HG02943 (cell line): Measurements from ENCODE around the gene GID8.

Source experiments
- ATAC-seq: cut with Tn5 transposase; IDR thresholded peaks from one replicate; pipeline ENCODE4 v1.9.1; 2021; ENCODE audit warnings: mild to moderate bottlenecking, low read depth, moderate library complexity; ENCODE audit not compliant: unreplicated experiment

The GID8 gene

GRCh38 chr20:62901891-62902290 is 36.1 kb upstream of the GID8 start:
- no peak for ATAC-seq

- ATAC-seq, result no peak
These were observed 34.9 kb upstream of the GID8 start for GRCh38 chr20:62902926-62903615.

GRCh38 chr20:62905536-62906117 is 32.3 kb upstream of the GID8 start:
- ATAC-seq, result no peak

GRCh38 chr20:62906209-62906608 is 31.7 kb upstream of the GID8 start:
- ATAC-seq, result no peak

GRCh38 chr20:62906647-62907375 is 31.1 kb upstream of the GID8 start:
- ATAC-seq, result no peak

DNA sequence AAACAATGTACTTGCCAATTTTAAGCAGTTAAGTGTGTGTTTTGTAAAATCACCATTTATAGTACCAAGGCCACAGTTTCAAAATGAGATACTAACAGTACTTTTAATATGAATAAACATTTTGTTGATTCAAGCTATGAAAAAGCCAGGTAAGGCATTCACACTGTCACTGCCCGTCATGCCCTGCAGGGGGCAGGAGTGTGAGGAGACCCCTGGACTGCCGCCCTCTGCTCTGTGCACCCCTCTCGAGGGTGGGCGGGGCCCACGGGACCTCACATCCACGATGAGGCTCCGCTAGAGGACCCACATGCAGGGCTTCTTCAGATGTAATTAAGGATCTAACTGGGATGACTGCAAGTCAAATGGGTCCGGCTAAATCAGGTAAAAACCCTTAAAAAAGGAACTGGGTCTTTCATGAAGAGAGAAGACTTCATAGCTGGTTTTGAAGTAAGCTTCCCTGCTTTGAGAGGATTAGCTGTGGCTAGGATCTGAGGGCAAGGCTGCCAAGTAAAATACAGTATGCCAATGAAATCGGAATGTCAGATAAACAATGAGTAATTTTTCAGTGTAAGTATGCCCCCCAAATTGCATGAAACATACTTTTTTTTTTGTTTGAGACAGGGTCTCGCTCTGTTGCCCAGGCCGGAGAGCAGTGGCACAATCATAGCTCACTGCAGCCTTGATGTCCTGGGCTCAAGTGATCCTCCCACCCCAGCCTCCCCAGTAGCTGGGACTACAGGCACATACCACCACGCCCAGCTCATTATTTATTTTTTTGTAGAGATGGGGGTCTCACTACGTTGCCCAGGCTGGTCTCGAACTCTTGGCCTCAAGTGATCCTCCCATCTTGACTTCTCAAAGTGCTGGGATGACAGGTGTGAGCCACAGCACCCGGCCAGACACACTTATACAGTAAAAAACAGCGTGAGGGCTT is 30.3 kb upstream of the GID8 start:
- ATAC-seq, result no peak

GRCh38 chr20:62908971-62909791 is 28.8 kb upstream of the GID8 start:
- ATAC-seq, result no peak

- no peak for ATAC-seq
These were observed 27.7 kb upstream of the GID8 start for GRCh38 chr20:62910217-62910766.

DNA sequence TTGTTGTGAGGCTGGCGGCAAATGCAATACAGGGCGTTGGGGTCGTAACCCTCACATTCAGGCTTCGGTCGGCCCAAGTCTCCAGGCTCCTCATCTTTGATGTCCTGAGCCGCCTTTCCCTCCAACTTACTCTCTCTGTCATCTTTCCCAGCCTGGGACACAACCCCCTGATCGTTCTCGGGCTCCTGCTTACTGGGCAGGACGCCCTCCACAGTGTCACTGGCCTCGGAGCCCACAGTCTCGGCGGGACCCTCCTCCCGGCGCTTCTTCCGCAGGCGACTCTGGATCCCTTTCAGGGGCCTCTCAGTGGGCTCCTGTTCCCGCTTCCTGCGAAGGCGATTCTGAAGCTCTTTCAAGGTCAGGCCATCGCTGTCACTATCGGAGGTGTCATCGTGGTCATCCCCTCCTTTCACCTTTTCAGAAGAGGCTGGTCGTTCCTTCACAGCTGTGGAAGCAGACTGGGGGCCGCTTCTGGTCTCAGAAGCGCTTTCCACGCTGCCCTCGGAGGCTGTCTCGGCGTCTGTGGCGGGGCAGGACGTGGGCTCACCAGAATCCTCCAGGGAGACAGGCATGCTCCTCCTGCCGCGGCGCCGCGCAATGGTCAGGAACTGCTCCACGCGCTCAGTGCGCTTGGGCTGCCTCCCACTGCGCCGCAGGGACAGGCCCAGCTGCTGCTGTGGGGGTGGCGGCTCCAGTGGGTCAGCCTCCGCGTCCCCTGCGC is 27.0 kb upstream of the GID8 start:
- no peak for ATAC-seq

DNA sequence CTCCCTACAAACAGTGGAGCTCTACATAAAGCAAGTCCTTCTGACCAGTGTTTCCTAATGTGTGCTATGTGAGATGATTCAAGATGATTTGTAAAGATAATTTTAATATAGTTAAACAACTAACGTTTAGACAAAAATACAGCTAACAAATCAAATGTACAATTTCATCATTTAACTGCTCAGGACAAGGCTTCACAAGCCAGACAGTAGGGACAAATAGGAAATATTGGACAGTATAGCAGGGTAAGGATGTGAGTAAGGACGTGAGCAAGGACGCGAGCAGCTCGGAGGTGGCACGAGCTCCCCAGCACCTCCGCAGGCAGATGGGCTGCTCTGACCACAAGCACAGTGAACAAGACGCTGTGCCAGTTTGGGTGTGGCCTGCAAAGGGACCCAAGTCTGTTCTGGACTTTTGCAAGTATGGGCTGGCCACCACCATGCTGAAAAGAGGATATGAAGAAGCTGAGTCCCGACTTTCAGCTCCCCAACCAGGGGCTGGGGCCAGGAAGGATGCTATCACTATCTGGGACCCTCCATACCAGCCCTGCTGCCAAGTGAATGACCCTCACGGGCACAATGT is 26.2 kb upstream of the GID8 start:
- ATAC-seq, result no peak

GRCh38 chr20:62913043-62913630 is 24.8 kb upstream of the GID8 start:
- ATAC-seq, result no peak

DNA sequence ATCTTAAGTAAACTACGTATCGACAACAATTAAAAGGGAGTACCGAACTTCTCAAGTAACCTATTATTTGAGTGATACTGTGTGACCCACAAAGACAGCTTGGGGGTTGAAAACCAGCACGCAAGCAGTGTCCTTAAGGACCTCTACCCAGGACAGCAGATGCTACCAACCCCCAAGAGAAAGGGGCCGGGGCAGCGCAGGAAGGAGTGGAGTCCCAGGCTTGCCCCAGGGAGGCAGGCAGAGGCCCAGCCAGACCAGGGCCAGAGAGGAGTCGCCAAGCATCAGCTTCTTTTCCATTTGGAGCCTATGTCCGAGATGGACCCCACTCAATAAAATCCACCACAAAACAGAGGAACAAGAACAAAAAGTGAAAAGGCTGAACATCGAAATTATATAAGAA is 23.5 kb upstream of the GID8 start:
- ATAC-seq, result no peak

GRCh38 chr20:62914970-62915457 is 22.9 kb upstream of the GID8 start:
- ATAC-seq, result no peak

GRCh38 chr20:62916703-62917476 is 21.1 kb upstream of the GID8 start:
- no peak for ATAC-seq

GRCh38 chr20:62917720-62918119 is 20.2 kb upstream of the GID8 start:
- ATAC-seq, result no peak

- ATAC-seq, result no peak
These were observed 19.8 kb upstream of the GID8 start for GRCh38 chr20:62918147-62918546.

DNA sequence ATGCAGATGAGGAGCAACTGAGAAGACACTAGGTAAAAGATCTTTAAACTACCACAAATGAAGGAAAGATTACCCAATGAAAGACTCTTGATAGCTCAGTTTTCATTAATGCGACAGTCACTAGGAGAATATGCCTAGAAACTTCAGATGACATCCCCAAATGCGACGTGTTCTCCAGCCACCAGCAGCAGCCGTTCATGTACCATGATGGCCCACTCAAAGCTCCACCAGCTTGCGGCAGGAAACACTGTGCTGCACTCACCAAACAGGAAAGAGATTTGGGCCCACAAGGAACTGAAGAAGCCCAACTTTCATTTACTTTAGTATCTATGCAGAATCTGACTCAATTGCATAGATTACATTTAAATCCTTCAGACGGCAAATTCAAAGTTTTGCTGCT is 19.1 kb upstream of the GID8 start:
- no peak for ATAC-seq
